HCT116 (cell line): Measurements from ENCODE around the gene TP53. TPM values are rescaled to one million over a fixed set of nuclear protein-coding genes. Genes with fewer than 3 reads are reported as not detected.

ENCODE experiments used
- ATAC-seq: fragments of 200-7000 bp; cut with Tn5 transposase; 2 replicates; pipeline ENCODE4 v1.9.1; 2020; ENCODE audit warnings: mild to moderate bottlenecking, moderate library complexity
- BruUV-seq: library from RNA; stranded (reverse); fragments of 400-500 nt; replicated peaks from 2 replicates; lab custom pipeline; 2021; lab: Mats Ljungman, UMichigan
- CTCF ChIA-PET: fragments of 300-600 bp; sonication (Branson Sonifier 250); formaldehyde crosslinking; loops from one replicate; lab custom pipeline; 2021; ENCODE audit warnings: antibody characterized with exemption; lab: Charles Lee
- POLR2A ChIA-PET: fragments of 300-600, 350-600 bp; sonication (Branson Sonifier 250); formaldehyde crosslinking; loops from one replicate; lab custom pipeline; 2021; ENCODE audit warnings: antibody characterized with exemption; lab: Charles Lee
- RAD21 ChIA-PET, 2 experiments: fragments of 300-600 bp; sonication (Branson Sonifier 250); formaldehyde crosslinking; loops; one replicate each; lab custom pipeline; 2023; ENCODE audit warnings: low total read pairs in 2 of 2; ENCODE audit not compliant: uncharacterized antibody in 2 of 2, unreplicated experiment in 2 of 2, low non-redundant PET in 1 of 2; lab: Charles Lee
- DNase-seq: peaks from one replicate; pipeline ENCODE4 v3.0.0-alpha.2; 2010; ENCODE audit warnings: low read depth, low spot score
- H2AFZ ChIP-seq: fragments of 200-600 bp; shearing (Covaris generic), sonication (generic); 2 replicates; pipeline ENCODE4 v1.6.1; 2017; ENCODE audit warnings: low read depth, mixed run types, mixed read lengths, antibody characterized with exemption, low read length; ENCODE audit not compliant: poor library complexity, severe bottlenecking
- H3K27ac ChIP-seq: 2 replicates; pipeline ENCODE4 v1.5.1; 2012; ENCODE audit warnings: low read depth, low read length
- H3K27me3 ChIP-seq: fragments of 200-600 bp; sonication (generic); 2 replicates; pipeline ENCODE4 v1.6.1; 2016; ENCODE audit warnings: mixed run types, low read length, mixed read lengths; ENCODE audit not compliant: insufficient read depth
- H3K36me3 ChIP-seq, 2 experiments: fragments of 200-500 bp in 1 of 2; fragments of 200-600 bp in 1 of 2; sonication (Bioruptor generic) in 1 of 2; sonication (generic) in 1 of 2; 2 replicates each; pipeline versions ENCODE4 v1.5.1 to v1.6.1; 2014 to 2016; ENCODE audit warnings: low read length in 2 of 2, inconsistent platforms in 1 of 2, mixed read lengths in 1 of 2, mixed run types in 1 of 2; ENCODE audit not compliant: insufficient read depth in 2 of 2, control insufficient read depth in 1 of 2
- H3K4me1 ChIP-seq, 2 experiments: fragments of 200-600 bp in 1 of 2; sonication (generic) in 1 of 2; 2 replicates each; pipeline versions ENCODE4 v1.5.1 to v1.6.1; 2012 to 2017; ENCODE audit warnings: low read length in 2 of 2, inconsistent platforms in 1 of 2, mild to moderate bottlenecking in 1 of 2, mixed read lengths in 1 of 2, mixed run types in 1 of 2, moderate library complexity in 1 of 2; ENCODE audit not compliant: insufficient read depth in 2 of 2, control insufficient read depth in 1 of 2
- H3K4me2 ChIP-seq: fragments of 200-600 bp; sonication (generic); 2 replicates; pipeline ENCODE4 v1.6.1; 2017; ENCODE audit warnings: mixed run types, low read length, mixed read lengths
- H3K4me3 ChIP-seq, 2 experiments: fragments of 200-600 bp in 1 of 2; sonication (generic) in 1 of 2; replicated peaks in 1 of 2; 2 replicates each; pipeline ENCODE4 v1.5.1; 2011 to 2016; ENCODE audit warnings: low read length in 2 of 2, control low read depth in 1 of 2, low read depth in 1 of 2, mild to moderate bottlenecking in 1 of 2, mixed read lengths in 1 of 2, mixed run types in 1 of 2
- H3K79me2 ChIP-seq: fragments of 200-600 bp; sonication (generic); 2 replicates; pipeline ENCODE4 v1.6.1; 2017; ENCODE audit warnings: mild to moderate bottlenecking, mixed run types, low read length, moderate library complexity, mixed read lengths; ENCODE audit not compliant: insufficient read depth
- H3K9ac ChIP-seq: fragments of 200-600 bp; sonication (generic); 2 replicates; pipeline ENCODE4 v1.6.1; 2016; ENCODE audit warnings: low read length, mixed read lengths
- H3K9me2 ChIP-seq: fragments of 200-600 bp; sonication (generic), shearing (Covaris generic); 2 replicates; pipeline ENCODE4 v1.6.1; 2017; ENCODE audit warnings: mixed run types, mild to moderate bottlenecking, moderate library complexity; ENCODE audit not compliant: insufficient read depth
- H3K9me3 ChIP-seq, 2 experiments: fragments of 200-500 bp in 1 of 2; fragments of 200-600 bp in 1 of 2; sonication (Bioruptor generic) in 1 of 2; sonication (generic) in 1 of 2; 2 replicates each; pipeline ENCODE4 v1.6.1; 2014 to 2017; ENCODE audit warnings: low read length in 2 of 2, mixed read lengths in 2 of 2, inconsistent platforms in 1 of 2, low read depth in 1 of 2, mild to moderate bottlenecking in 1 of 2, mixed run types in 1 of 2, moderate library complexity in 1 of 2; ENCODE audit not compliant: control insufficient read depth in 1 of 2, insufficient read depth in 1 of 2
- H4K20me1 ChIP-seq: fragments of 200-600 bp; sonication (generic), shearing (Covaris generic); 2 replicates; pipeline ENCODE4 v1.6.1; 2017; ENCODE audit warnings: mixed run types, mild to moderate bottlenecking, moderate library complexity; ENCODE audit not compliant: insufficient read depth
- EZH2phosphoT487 ChIP-seq: fragments of 200-600 bp; IDR thresholded peaks from 2 replicates; pipeline ENCODE4 v1.6.1; 2018; ENCODE audit warnings: antibody characterized with exemption, borderline replicate concordance
- YY1 ChIP-seq: IDR thresholded peaks from 2 replicates; pipeline ENCODE4 v1.6.1; 2011; ENCODE audit warnings: low read length, low read depth, moderate library complexity, mild to moderate bottlenecking; ENCODE audit not compliant: insufficient replicate concordance; ENCODE audit errors: extremely low read depth
- intact Hi-C: fragments of 100-400 bp; cut with micrococcal nuclease; formaldehyde crosslinking; loops from 2 replicates; pipeline ENCODE4 v1.10.0; 2022
- total RNA-seq: library from RNA; stranded (reverse); gene quantifications from one replicate; pipeline ENCODE4 v1.2.1, GENCODE V29; 2021; ENCODE audit not compliant: unreplicated experiment
- TF ChIP-seq, protein P1 (sequence below), 3 experiments: fragments of 200-600 bp in 1 of 3; sonication (generic) in 1 of 3; IDR thresholded peaks in 2 of 3; conservative IDR thresholded peaks in 1 of 3; 2 replicates each; pipeline ENCODE4 v1.5.1; 2012 to 2017; ENCODE audit warnings: low read depth in 2 of 3, low read length in 2 of 3, antibody characterized with exemption in 1 of 3, borderline replicate concordance in 1 of 3, control low read depth in 1 of 3, mild to moderate bottlenecking in 1 of 3, mixed read lengths in 1 of 3, mixed run types in 1 of 3, moderate library complexity in 1 of 3; ENCODE audit not compliant: insufficient read depth in 1 of 3
- TF ChIP-seq, protein P2 (sequence below): IDR thresholded peaks from 2 replicates; pipeline ENCODE4 v1.6.1; 2012; ENCODE audit warnings: low read depth

Gene TP53
- total RNA-seq, 1 experiment from 2014 or later = 110 TPM

DNA sequence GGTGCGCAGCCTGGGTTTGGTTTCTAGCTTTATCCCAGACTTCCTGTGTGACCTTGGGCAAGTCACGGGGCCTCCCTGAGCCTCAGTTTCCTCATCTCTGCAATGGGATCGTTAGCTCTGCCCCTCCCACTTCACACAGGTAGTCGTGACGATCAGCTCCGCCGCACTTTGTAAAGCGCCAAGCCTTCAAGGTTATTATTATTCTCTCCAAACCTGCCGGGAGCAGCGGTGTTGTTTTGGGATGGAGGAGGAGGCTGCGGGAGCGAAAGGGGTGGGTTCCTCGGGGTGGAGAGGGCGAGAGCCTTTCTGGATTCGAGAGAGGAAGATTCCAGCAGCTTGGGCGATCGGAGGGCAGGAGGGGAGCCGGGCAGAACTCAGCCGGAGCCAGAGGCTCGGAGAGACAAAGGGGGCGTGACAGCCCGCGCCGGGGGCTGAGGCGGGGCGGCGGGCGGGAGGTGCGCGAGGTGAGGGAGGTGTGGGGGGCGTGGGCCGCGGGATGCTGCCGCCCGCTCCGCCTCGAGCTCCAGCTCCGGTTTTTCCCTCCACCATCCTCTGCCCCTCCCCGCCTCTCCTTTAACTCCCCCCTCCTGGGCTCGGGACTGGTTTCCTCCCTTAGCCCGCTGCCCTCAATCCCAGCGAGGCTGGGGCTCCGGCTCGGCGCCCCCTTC is 17.4 kb upstream of the TP53 start, which contains the start of gene EFNB3:
Gene EFNB3, plus strand, starts transcription at position 602 of the 668 bp plus-strand sequence. CDS start 397 bp downstream, outside the sequence.
- Histone ChIP-seq H3K9me3 (no peaks in the 10 kb centered on the region), H3K36me3 (peaks cover 3 to 5% of the 10 kb centered on the region in 2 experiments; a peak in 1 of 4 replicates), H2AFZ (no peak within 1 kb of the TSS), H3K27ac (no peak within 1 kb of the TSS), H3K4me1 (peaks cover 0 to 10% of the 10 kb centered on the region in 2 experiments; a peak in 1 of 4 replicates), H3K4me2 (no peak within 1 kb of the TSS), H3K4me3 (no peak within 1 kb of the TSS), H3K9me2 (no peaks in the 10 kb centered on the region), H3K79me2 (no peaks in the 10 kb centered on the region), H3K27me3 (no peaks in the 10 kb centered on the region), H4K20me1 (no peaks in the 10 kb centered on the region), H3K9ac (no peak within 1 kb of the TSS)
- intact Hi-C loops = no loop called here
- RAD21 ChIA-PET = no interaction called here
- ATAC-seq (no peak), DNase-seq (no peak)
- TF ChIP-seq EZH2phosphoT487 (no peak), YY1 (no peak)
- TF ChIP-seq, protein P1, sequence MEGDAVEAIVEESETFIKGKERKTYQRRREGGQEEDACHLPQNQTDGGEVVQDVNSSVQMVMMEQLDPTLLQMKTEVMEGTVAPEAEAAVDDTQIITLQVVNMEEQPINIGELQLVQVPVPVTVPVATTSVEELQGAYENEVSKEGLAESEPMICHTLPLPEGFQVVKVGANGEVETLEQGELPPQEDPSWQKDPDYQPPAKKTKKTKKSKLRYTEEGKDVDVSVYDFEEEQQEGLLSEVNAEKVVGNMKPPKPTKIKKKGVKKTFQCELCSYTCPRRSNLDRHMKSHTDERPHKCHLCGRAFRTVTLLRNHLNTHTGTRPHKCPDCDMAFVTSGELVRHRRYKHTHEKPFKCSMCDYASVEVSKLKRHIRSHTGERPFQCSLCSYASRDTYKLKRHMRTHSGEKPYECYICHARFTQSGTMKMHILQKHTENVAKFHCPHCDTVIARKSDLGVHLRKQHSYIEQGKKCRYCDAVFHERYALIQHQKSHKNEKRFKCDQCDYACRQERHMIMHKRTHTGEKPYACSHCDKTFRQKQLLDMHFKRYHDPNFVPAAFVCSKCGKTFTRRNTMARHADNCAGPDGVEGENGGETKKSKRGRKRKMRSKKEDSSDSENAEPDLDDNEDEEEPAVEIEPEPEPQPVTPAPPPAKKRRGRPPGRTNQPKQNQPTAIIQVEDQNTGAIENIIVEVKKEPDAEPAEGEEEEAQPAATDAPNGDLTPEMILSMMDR (IDR thresholded peaks at IDR 0.05 in 2 of 3, conservative IDR thresholded peaks at IDR 0.05 in 1 of 3; ENCODE audit: borderline replicate concordance in 1 of 3, insufficient read depth in 1 of 3, low read depth in 2 of 3, low read length in 2 of 3) = no peak
- TF ChIP-seq, protein P2, sequence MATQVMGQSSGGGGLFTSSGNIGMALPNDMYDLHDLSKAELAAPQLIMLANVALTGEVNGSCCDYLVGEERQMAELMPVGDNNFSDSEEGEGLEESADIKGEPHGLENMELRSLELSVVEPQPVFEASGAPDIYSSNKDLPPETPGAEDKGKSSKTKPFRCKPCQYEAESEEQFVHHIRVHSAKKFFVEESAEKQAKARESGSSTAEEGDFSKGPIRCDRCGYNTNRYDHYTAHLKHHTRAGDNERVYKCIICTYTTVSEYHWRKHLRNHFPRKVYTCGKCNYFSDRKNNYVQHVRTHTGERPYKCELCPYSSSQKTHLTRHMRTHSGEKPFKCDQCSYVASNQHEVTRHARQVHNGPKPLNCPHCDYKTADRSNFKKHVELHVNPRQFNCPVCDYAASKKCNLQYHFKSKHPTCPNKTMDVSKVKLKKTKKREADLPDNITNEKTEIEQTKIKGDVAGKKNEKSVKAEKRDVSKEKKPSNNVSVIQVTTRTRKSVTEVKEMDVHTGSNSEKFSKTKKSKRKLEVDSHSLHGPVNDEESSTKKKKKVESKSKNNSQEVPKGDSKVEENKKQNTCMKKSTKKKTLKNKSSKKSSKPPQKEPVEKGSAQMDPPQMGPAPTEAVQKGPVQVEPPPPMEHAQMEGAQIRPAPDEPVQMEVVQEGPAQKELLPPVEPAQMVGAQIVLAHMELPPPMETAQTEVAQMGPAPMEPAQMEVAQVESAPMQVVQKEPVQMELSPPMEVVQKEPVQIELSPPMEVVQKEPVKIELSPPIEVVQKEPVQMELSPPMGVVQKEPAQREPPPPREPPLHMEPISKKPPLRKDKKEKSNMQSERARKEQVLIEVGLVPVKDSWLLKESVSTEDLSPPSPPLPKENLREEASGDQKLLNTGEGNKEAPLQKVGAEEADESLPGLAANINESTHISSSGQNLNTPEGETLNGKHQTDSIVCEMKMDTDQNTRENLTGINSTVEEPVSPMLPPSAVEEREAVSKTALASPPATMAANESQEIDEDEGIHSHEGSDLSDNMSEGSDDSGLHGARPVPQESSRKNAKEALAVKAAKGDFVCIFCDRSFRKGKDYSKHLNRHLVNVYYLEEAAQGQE = no peak
- POLR2A ChIA-PET = interaction anchor here (1.2 kb wide), 1 partner anchor 18 kb away, joined by 4 read pairs; the partner anchor contains the start of gene TP53
- CTCF ChIA-PET = no interaction called here
- BruUV-seq = no TSS peak
